Stimulated activated naive CD8-positive, alpha-beta T cell treated with anti-CD3 and anti-CD28 coated beads, Interleukin-15, Interleukin-2, amounts not matched to agents 100 ng/mL and 50 ng/mL, for 24 hours (primary cell): ENCODE results near the gene NEK8.

Experiments
- H3K27ac Mint-ChIP-seq: one replicate; pipeline ENCODE4 v1.8.0; 2021; ENCODE audit warnings: mild to moderate bottlenecking, mixed read lengths
- H3K27me3 Mint-ChIP-seq: one replicate; pipeline ENCODE4 v1.8.0; 2021; ENCODE audit warnings: mixed read lengths
- H3K36me3 Mint-ChIP-seq: one replicate; pipeline ENCODE4 v1.8.0; 2021; ENCODE audit warnings: low read depth, mixed read lengths
- H3K4me1 Mint-ChIP-seq: one replicate; pipeline ENCODE4 v1.8.0; 2021; ENCODE audit warnings: low read depth, mixed read lengths
- H3K4me3 Mint-ChIP-seq: one replicate; pipeline ENCODE4 v1.8.0; 2021; ENCODE audit warnings: mild to moderate bottlenecking, mixed read lengths
- H3K9me3 Mint-ChIP-seq: one replicate; pipeline ENCODE4 v1.8.0; 2021; ENCODE audit warnings: mixed read lengths

NEK8 gene

GRCh38 chr17:28743243-28744103, 14.9 kb downstream of the NEK8 start, which contains the start of gene TRAF4:
TRAF4 (plus strand) TSS chr17:28744011; CDS start chr17:28744113, 102 bp downstream.
- H3K36me3 Mint-ChIP-seq: peaks cover 43% of the 10 kb centered on the region
- H3K4me3 Mint-ChIP-seq: peak within 1 kb of the TSS; percentile 95
- H3K27me3 Mint-ChIP-seq: no peaks in the 10 kb centered on the region
- H3K27ac Mint-ChIP-seq: peak within 1 kb of the TSS; percentile 91
- no peaks in the 10 kb centered on the region for H3K9me3 Mint-ChIP-seq
- peaks cover 50% of the 10 kb centered on the region for H3K4me1 Mint-ChIP-seq

GRCh38 chr17:28744104-28744971, 15.8 kb downstream of the NEK8 start:
- peak overlapping the region; percentile 95 for H3K4me3 Mint-ChIP-seq
- H3K4me1 Mint-ChIP-seq: peaks cover 46% of the 10 kb centered on the region
- H3K27ac Mint-ChIP-seq: peak overlapping the region; percentile 91
- H3K27me3 Mint-ChIP-seq: no peaks in the 10 kb centered on the region
- no peaks in the 10 kb centered on the region for H3K9me3 Mint-ChIP-seq
- H3K36me3 Mint-ChIP-seq: peaks cover 46% of the 10 kb centered on the region

GRCh38 chr17:28744972-28745785, 16.6 kb downstream of the NEK8 start:
- peaks cover 47% of the 10 kb centered on the region for H3K4me1 Mint-ChIP-seq
- H3K27me3 Mint-ChIP-seq: no peaks in the 10 kb centered on the region
- peak overlapping the region; percentile 91 for H3K27ac Mint-ChIP-seq
- no peaks in the 10 kb centered on the region for H3K9me3 Mint-ChIP-seq
- H3K4me3 Mint-ChIP-seq: peak overlapping the region; percentile 95
- H3K36me3 Mint-ChIP-seq: peaks cover 44% of the 10 kb centered on the region

- Mint-ChIP-seq H3K36me3 (peaks cover 46% of the 10 kb centered on the region), H3K4me1 (peaks cover 44% of the 10 kb centered on the region), H3K4me3 (peak overlapping the region; percentile 95), H3K9me3 (no peaks in the 10 kb centered on the region), H3K27ac (peak overlapping the region; percentile 91), H3K27me3 (no peaks in the 10 kb centered on the region)
Observed at GRCh38 chr17:28745786-28746411, 17.3 kb downstream of the NEK8 start.

GRCh38 chr17:28746611-28747050, 18.0 kb downstream of the NEK8 start:
- peaks cover 38% of the 10 kb centered on the region for H3K4me1 Mint-ChIP-seq
- H3K27ac Mint-ChIP-seq: peak overlapping the region; percentile 76
- no peaks in the 10 kb centered on the region for H3K27me3 Mint-ChIP-seq
- H3K4me3 Mint-ChIP-seq: peak overlapping the region; percentile 95
- H3K9me3 Mint-ChIP-seq: no peaks in the 10 kb centered on the region
- H3K36me3 Mint-ChIP-seq: peaks cover 49% of the 10 kb centered on the region

GRCh38 chr17:28747051-28747691, 18.6 kb downstream of the NEK8 start:
- Mint-ChIP-seq H3K4me3 (peak overlapping the region; percentile 95), H3K36me3 (peaks cover 50% of the 10 kb centered on the region), H3K4me1 (peaks cover 33% of the 10 kb centered on the region), H3K27me3 (no peaks in the 10 kb centered on the region), H3K27ac (peak overlapping the region; percentile 26), H3K9me3 (no peaks in the 10 kb centered on the region)

GRCh38 chr17:28747801-28748750, 19.5 kb downstream of the NEK8 start:
- Mint-ChIP-seq H3K4me1 (peaks cover 30% of the 10 kb centered on the region), H3K27ac (no peak overlapping the region), H3K4me3 (no peak overlapping the region), H3K27me3 (no peaks in the 10 kb centered on the region), H3K9me3 (no peaks in the 10 kb centered on the region), H3K36me3 (peaks cover 53% of the 10 kb centered on the region)

GRCh38 chr17:28748852-28749515, 20.4 kb downstream of the NEK8 start:
- Mint-ChIP-seq H3K9me3 (no peaks in the 10 kb centered on the region), H3K4me3 (peak overlapping the region; percentile 52), H3K27me3 (no peaks in the 10 kb centered on the region), H3K27ac (no peak overlapping the region), H3K36me3 (peaks cover 53% of the 10 kb centered on the region), H3K4me1 (peaks cover 28% of the 10 kb centered on the region)

GRCh38 chr17:28749516-28750177, 21.1 kb downstream of the NEK8 start:
- no peak overlapping the region for H3K27ac Mint-ChIP-seq
- peaks cover 49% of the 10 kb centered on the region for H3K36me3 Mint-ChIP-seq
- peak overlapping the region; percentile 52 for H3K4me3 Mint-ChIP-seq
- H3K4me1 Mint-ChIP-seq: peaks cover 28% of the 10 kb centered on the region
- no peaks in the 10 kb centered on the region for H3K27me3 Mint-ChIP-seq
- no peaks in the 10 kb centered on the region for H3K9me3 Mint-ChIP-seq

- Mint-ChIP-seq H3K4me1 (peaks cover 28% of the 10 kb centered on the region), H3K27ac (peak overlapping the region; percentile 11), H3K27me3 (no peaks in the 10 kb centered on the region), H3K9me3 (no peaks in the 10 kb centered on the region), H3K36me3 (peaks cover 44% of the 10 kb centered on the region), H3K4me3 (no peak overlapping the region)
Observed at GRCh38 chr17:28750178-28751047, 21.8 kb downstream of the NEK8 start.

- no peaks in the 10 kb centered on the region for H3K27me3 Mint-ChIP-seq
- peaks cover 38% of the 10 kb centered on the region for H3K36me3 Mint-ChIP-seq
- no peak overlapping the region for H3K4me3 Mint-ChIP-seq
- H3K4me1 Mint-ChIP-seq: peaks cover 20% of the 10 kb centered on the region
- H3K9me3 Mint-ChIP-seq: no peaks in the 10 kb centered on the region
- H3K27ac Mint-ChIP-seq: no peak overlapping the region
Observed at GRCh38 chr17:28751600-28752366, 23.2 kb downstream of the NEK8 start.
